Keratinocyte (primary cell): Measurements from ENCODE around the gene ALK.

Source experiments
- CTCF ChIP-seq, 3 experiments: IDR thresholded peaks in 1 of 3; conservative IDR thresholded peaks in 1 of 3; optimal IDR thresholded peaks in 1 of 3; 2 replicates in 2 of 3; 3 replicates in 1 of 3; pipeline versions ENCODE3 to v1.5.1; 2011; ENCODE audit warnings: low read length in 3 of 3, mild to moderate bottlenecking in 3 of 3, moderate library complexity in 2 of 3, control low read depth in 1 of 3, inconsistent platforms in 1 of 3; ENCODE audit not compliant: insufficient read depth in 2 of 3; ENCODE audit errors: extremely low read depth in 1 of 3
- EZH2 ChIP-seq: IDR thresholded peaks from one replicate; pipeline ENCODE4 v1.6.1; 2012; ENCODE audit warnings: inconsistent platforms, mild to moderate bottlenecking, low read length, moderate library complexity

GRCh38 chr2:29613067-29613466, 308.3 kb downstream of the ALK start:
- TF ChIP-seq CTCF (optimal IDR thresholded peaks at IDR 0.05 in 1 of 3, IDR thresholded peaks at IDR 0.05 in 1 of 3, conservative IDR thresholded peaks at IDR 0.05 in 1 of 3; ENCODE audit: extremely low read depth in 1 of 3, insufficient read depth in 2 of 3, low read length in 3 of 3) (no peak), EZH2 (no peak)
